Measurements from ENCODE around the gene DYSF.

DYSF gene

GRCh38 chr2:71560638-71561011, 107.3 kb downstream of the DYSF start:
- no peak overlapping the region for H3K4me3 ChIP-seq (ENCODE audit: low read length)
- no peak for DNase-seq (ENCODE audit: low read depth)
- TF ChIP-seq CTCF (conservative IDR thresholded peaks at IDR 0.05; ENCODE audit: low read depth, low read length), result no peak

GRCh38 chr2:71561441-71562267, 108.3 kb downstream of the DYSF start:
- DNase-seq (ENCODE audit: low read depth), result no peak
- H3K4me3 ChIP-seq (ENCODE audit: low read length), result no peak overlapping the region
- TF ChIP-seq CTCF (conservative IDR thresholded peaks at IDR 0.05; ENCODE audit: low read depth, low read length), result no peak

- no peak for DNase-seq (ENCODE audit: low read depth)
These were observed 109.2 kb downstream of the DYSF start for GRCh38 chr2:71562518-71562917.

GRCh38 chr2:71563872-71564271, 110.5 kb downstream of the DYSF start:
- no peak overlapping the region for H3K4me3 ChIP-seq (ENCODE audit: low read length)
- DNase-seq (ENCODE audit: low read depth), result no peak
- no peak for TF ChIP-seq CTCF (conservative IDR thresholded peaks at IDR 0.05; ENCODE audit: low read depth, low read length)

More at GRCh38 chr2:71562518-71562917, 109.2 kb downstream of the DYSF start:
- no peak for TF ChIP-seq CTCF (conservative IDR thresholded peaks at IDR 0.05; ENCODE audit: low read depth, low read length)
- no peak overlapping the region for H3K4me3 ChIP-seq (ENCODE audit: low read length)

GRCh38 chr2:71564361-71564760, 111.0 kb downstream of the DYSF start:
- H3K4me3 ChIP-seq (ENCODE audit: low read length), result no peak overlapping the region
- DNase-seq (ENCODE audit: low read depth), result no peak
- no peak for TF ChIP-seq CTCF (conservative IDR thresholded peaks at IDR 0.05; ENCODE audit: low read depth, low read length)

GRCh38 chr2:71564790-71565189, 111.4 kb downstream of the DYSF start:
- no peak for DNase-seq (ENCODE audit: low read depth)
- no peak for TF ChIP-seq CTCF (conservative IDR thresholded peaks at IDR 0.05; ENCODE audit: low read depth, low read length)
- no peak overlapping the region for H3K4me3 ChIP-seq (ENCODE audit: low read length)

- no peak for TF ChIP-seq CTCF (conservative IDR thresholded peaks at IDR 0.05; ENCODE audit: low read depth, low read length)
- no peak for DNase-seq (ENCODE audit: low read depth)
- no peak overlapping the region for H3K4me3 ChIP-seq (ENCODE audit: low read length)
These were observed 113.0 kb downstream of the DYSF start for GRCh38 chr2:71566372-71566771.
